Measurements from ENCODE around the gene CBLC. TPM values are rescaled to one million over a fixed set of nuclear protein-coding genes. Genes with fewer than 3 reads are reported as not detected.

The CBLC gene
- total RNA-seq, 1 donor = under 0.01 TPM

GRCh38 chr19:44799627-44800346 is 22.1 kb downstream of the CBLC start:
- no peak for TF ChIP-seq CTCF (IDR thresholded peaks at IDR 0.05; ENCODE audit: insufficient read depth, low read depth, low read length)
- DNase-seq (ENCODE audit: low read depth) = no peak
- no peak overlapping the region for H3K4me3 ChIP-seq (ENCODE audit: low read depth, low read length)

GRCh38 chr19:44800461-44800860 is 22.8 kb downstream of the CBLC start:
- peak; percentile 95 for TF ChIP-seq CTCF (IDR thresholded peaks at IDR 0.05; ENCODE audit: insufficient read depth, low read depth, low read length)
- DNase-seq (ENCODE audit: low read depth) = peak; percentile 79
- H3K4me3 ChIP-seq (ENCODE audit: low read depth, low read length) = no peak overlapping the region

- DNase-seq (ENCODE audit: low read depth) = no peak
- no peak overlapping the region for H3K4me3 ChIP-seq (ENCODE audit: low read depth, low read length)
- no peak for TF ChIP-seq CTCF (IDR thresholded peaks at IDR 0.05; ENCODE audit: insufficient read depth, low read depth, low read length)
Observed at GRCh38 chr19:44803442-44804428, 26.0 kb downstream of the CBLC start.

DNA sequence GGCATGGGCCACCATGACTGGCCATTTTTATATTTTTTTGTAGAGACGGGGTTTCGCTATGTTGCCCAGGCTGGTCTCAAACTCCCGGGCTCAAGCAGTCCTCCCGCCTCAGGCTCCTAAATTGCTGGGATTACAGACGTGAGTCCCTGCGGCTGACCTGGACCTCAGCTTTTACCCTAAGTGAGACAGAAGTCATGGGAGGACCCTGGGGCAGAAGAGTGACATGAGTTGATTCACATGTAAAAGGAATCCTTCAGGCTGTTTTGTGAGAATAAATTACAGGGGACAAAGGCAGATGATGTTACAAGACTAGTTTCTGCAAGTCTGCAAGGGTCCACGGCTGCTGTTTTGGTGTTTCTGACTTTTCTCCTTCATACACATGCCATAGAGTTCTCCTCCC is 28.6 kb downstream of the CBLC start:
- TF ChIP-seq CTCF (IDR thresholded peaks at IDR 0.05; ENCODE audit: insufficient read depth, low read depth, low read length) = no peak
- H3K4me3 ChIP-seq (ENCODE audit: low read depth, low read length) = no peak overlapping the region
- DNase-seq (ENCODE audit: low read depth) = no peak

DNA sequence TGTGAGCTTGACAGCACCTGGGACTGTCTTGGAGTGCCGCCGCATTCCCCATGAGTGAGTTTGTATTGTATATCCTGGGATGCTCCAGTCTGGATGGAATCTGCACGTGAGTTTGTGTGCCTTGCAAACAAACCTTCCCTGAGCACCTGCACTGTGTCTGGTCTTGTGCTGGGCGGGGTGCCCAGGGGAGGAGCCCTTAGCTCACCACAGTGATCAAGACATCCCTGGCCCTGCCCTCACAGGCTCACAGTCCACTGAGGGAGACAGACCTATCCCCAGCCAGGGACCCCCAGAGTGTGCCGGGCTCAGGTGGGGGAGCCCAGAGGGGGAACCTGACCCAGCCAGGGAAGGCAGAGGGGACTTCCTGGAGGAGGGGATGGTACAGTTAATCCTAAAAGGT is 29.5 kb downstream of the CBLC start:
- DNase-seq (ENCODE audit: low read depth) = no peak
- H3K4me3 ChIP-seq (ENCODE audit: low read depth, low read length) = no peak overlapping the region
- TF ChIP-seq CTCF (IDR thresholded peaks at IDR 0.05; ENCODE audit: insufficient read depth, low read depth, low read length) = no peak

DNA sequence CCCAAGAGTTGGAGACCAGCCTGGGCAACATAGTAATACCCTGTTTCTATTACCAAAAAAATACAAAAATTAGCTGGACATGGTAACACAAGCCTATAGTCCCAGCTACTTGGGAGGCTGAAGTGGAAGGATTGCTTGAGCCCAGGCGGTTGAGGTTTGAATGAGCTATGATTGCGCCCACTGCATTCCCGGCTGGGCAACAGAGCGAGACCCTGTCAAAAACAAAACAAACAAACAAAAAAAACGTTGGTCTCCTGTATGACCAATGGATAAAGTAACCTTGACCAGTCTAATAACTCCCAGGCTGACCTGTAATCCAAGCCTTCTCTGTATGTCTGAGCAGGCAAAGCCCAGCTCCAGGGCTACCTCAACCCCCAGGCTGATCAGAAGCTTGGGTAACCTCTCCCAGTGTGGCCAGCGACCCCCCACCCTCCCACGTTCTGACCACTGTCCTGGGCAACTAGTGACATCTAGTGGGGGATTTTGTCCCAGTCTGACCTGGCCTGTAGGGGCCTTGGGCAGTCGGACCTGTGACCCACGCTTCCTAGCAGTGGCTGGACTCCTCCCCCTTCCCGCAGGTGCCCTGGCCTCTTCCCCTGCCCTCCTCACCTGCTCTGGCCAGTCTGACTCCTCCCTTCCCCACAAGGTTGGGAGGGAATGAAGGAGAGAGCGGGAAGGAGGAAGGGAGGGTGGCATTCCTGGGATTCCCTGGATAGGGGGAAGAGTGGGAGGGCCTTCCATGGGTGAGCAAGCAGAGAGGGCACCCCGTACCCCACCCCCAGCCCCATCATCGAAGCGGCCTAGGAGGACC is 30.2 kb downstream of the CBLC start:
- peak; percentile 50 for DNase-seq (ENCODE audit: low read depth)
- H3K4me3 ChIP-seq (ENCODE audit: low read depth, low read length) = no peak overlapping the region
- peak; percentile 61 for TF ChIP-seq CTCF (IDR thresholded peaks at IDR 0.05; ENCODE audit: insufficient read depth, low read depth, low read length)
